ENCODE measurements around the gene SOBP. TPM values are rescaled to one million over a fixed set of nuclear protein-coding genes. Genes with fewer than 3 reads are reported as not detected.

The SOBP gene
- polyA plus RNA-seq, 4 donors: 1.1 to 1.6 (median 1.1) TPM; not detected in 1

DNA sequence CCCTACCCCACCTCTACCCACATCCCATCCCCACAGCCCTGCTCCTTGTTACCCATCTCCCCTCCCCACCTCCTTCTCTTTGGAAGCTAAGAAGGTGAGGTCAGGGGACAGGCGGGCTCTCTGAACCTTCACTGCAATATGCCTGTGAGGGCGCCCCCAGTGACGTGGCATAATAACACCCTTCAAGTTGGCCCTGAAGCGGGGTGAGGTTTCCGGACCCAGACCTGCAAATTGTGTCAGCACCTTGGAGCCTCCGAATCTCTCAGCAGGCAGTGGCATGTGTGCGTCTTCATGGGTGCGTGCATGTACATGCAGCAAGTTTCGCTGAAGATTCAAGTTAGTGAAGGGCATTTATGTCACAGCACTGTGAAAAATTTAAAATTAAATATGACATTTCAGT is 114.6 kb downstream of the SOBP start:
- peaks cover 0 to 19% (median 2%) of the 10 kb centered on the region in 3 donors for H3K4me1 ChIP-seq (ENCODE audit: control insufficient read depth in 3 of 3, insufficient read depth in 2 of 3, low read depth in 1 of 3, low read length in 2 of 3)
- 92 to 97% (median 96%) methylated on average over 9 of the region's 9 CpGs for WGBS, 3 donors
- H3K27me3 ChIP-seq (ENCODE audit: control insufficient read depth in 3 of 3, insufficient read depth in 3 of 3, low read length in 3 of 3): no peaks in the 10 kb centered on the region
- no peak for DNase-seq
- H3K27ac ChIP-seq (ENCODE audit: low read depth in 1 of 3, low read length in 2 of 3): no peak overlapping the region
- H3K4me3 ChIP-seq (ENCODE audit: low read depth in 1 of 3, low read length in 3 of 3): no peak overlapping the region
- H3K9me3 ChIP-seq (ENCODE audit: control insufficient read depth in 2 of 2, insufficient read depth in 1 of 2, low read depth in 1 of 2, low read length in 1 of 2): no peaks in the 10 kb centered on the region
- no peak for FAIRE-seq
- H3K36me3 ChIP-seq (ENCODE audit: control insufficient read depth in 3 of 3, insufficient read depth in 2 of 3, low read depth in 1 of 3, low read length in 3 of 3): no peaks in the 10 kb centered on the region

DNA sequence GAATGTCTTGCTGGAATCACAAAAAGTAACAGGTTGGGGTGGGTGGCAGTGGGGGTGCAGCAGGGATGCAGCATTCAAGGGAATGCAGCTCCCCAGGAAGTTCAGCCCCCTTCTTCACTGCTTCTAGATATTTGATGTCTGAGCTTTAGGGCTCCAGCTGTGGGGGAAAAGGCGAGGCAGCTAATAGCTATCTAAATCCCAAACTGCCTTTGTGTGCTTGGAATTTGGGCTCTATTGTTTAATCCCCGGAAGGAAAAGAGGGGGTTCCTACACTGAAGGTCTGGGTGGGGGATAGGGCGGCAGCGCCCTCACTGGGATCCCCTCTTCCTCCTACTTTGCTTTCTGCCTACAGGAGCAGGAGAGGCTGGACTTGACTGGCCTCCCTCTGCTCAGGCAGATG is 116.5 kb downstream of the SOBP start:
- H3K27ac ChIP-seq (ENCODE audit: low read depth in 1 of 3, low read length in 2 of 3): no peak overlapping the region
- no peak overlapping the region for H3K4me3 ChIP-seq (ENCODE audit: low read depth in 1 of 3, low read length in 3 of 3)
- H3K36me3 ChIP-seq (ENCODE audit: control insufficient read depth in 3 of 3, insufficient read depth in 2 of 3, low read depth in 1 of 3, low read length in 3 of 3): no peaks in the 10 kb centered on the region
- no peaks in the 10 kb centered on the region for H3K27me3 ChIP-seq (ENCODE audit: control insufficient read depth in 3 of 3, insufficient read depth in 3 of 3, low read length in 3 of 3)
- H3K4me1 ChIP-seq (ENCODE audit: control insufficient read depth in 3 of 3, insufficient read depth in 2 of 3, low read depth in 1 of 3, low read length in 2 of 3): peaks cover 0 to 15% (median 1%) of the 10 kb centered on the region in 3 donors
- FAIRE-seq (no peak), DNase-seq (no peak)
- whole genome bisulfite sequencing, 3 donors: 79 to 89% (median 84%) methylated on average over 4 of the region's 4 CpGs
- H3K9me3 ChIP-seq (ENCODE audit: control insufficient read depth in 2 of 2, insufficient read depth in 1 of 2, low read depth in 1 of 2, low read length in 1 of 2): no peaks in the 10 kb centered on the region

DNA sequence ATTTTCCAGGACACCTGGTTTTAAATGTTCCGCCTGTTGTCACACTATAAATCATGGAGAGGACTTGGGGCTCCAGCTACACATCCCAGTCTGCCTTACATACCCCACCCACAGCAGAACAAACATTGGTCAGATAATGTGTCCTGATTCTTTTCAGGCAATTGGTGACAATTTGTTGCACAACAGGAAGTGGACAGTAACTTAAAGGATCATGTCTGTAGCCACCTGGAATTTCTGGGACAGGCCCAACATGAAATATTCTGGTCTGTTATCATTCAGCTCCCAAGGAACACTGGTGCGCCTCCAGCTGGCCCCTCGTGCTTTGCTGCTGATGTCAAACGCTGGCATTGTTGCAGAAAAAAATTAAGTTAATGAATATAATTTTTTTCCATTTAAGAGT is 117.2 kb downstream of the SOBP start:
- WGBS, 3 donors: 29 to 48% (median 48%) methylated on average over 4 of the region's 4 CpGs
- no peak for FAIRE-seq
- DNase-seq: peak; percentile 46 to 61

DNA sequence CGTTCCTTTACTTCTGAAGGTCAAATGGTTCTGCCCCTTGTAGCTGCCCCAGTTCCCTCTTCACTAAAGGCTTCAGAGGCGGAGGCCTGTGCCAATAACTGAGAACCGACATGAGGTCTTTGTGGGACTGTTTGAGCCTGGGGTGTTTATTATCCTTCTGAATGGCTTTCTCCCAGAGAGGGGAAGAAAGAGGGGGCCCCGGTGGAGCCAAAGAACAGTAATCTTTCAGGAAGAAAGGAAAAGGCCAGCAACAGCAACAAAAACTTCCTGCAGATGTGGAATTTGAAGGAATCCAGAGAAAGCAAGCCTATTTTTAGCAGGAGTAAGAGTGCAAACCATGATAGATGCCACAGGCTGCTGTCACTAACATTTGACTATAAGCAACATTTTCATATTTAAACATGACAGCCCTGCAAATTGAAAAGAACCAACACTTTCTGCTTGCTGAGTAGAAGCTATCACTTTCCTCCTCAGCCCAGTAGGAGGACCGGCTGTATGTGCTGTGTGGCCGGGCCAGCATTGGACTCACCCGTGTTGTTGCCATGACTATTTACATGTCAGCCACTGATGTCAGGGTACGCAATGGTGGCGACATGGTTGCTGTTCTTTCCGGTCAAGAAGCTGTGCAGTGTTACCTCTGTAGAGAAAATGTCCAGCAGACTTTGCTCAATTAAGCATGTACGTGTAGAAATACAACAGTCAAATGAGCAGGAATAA is 121.3 kb downstream of the SOBP start:
- H3K27me3 ChIP-seq (ENCODE audit: control insufficient read depth in 3 of 3, insufficient read depth in 3 of 3, low read length in 3 of 3): no peaks in the 10 kb centered on the region
- WGBS, 3 donors: 75 to 94% (median 82%) methylated on average over 11 of the region's 11 CpGs
- DNase-seq: no peak

More for the DNA sequence above, 117.2 kb downstream of the SOBP start:
- Histone ChIP-seq H3K9me3 (ENCODE audit: control insufficient read depth in 2 of 2, insufficient read depth in 1 of 2, low read depth in 1 of 2, low read length in 1 of 2) (no peaks in the 10 kb centered on the region), H3K4me1 (ENCODE audit: control insufficient read depth in 3 of 3, insufficient read depth in 2 of 3, low read depth in 1 of 3, low read length in 2 of 3) (peaks cover 0 to 21% (median 2%) of the 10 kb centered on the region in 3 donors), H3K27ac (ENCODE audit: low read depth in 1 of 3, low read length in 2 of 3) (no peak overlapping the region), H3K27me3 (ENCODE audit: control insufficient read depth in 3 of 3, insufficient read depth in 3 of 3, low read length in 3 of 3) (no peaks in the 10 kb centered on the region), H3K36me3 (ENCODE audit: control insufficient read depth in 3 of 3, insufficient read depth in 2 of 3, low read depth in 1 of 3, low read length in 3 of 3) (no peaks in the 10 kb centered on the region), H3K4me3 (ENCODE audit: low read depth in 1 of 3, low read length in 3 of 3) (no peak overlapping the region)

DNA sequence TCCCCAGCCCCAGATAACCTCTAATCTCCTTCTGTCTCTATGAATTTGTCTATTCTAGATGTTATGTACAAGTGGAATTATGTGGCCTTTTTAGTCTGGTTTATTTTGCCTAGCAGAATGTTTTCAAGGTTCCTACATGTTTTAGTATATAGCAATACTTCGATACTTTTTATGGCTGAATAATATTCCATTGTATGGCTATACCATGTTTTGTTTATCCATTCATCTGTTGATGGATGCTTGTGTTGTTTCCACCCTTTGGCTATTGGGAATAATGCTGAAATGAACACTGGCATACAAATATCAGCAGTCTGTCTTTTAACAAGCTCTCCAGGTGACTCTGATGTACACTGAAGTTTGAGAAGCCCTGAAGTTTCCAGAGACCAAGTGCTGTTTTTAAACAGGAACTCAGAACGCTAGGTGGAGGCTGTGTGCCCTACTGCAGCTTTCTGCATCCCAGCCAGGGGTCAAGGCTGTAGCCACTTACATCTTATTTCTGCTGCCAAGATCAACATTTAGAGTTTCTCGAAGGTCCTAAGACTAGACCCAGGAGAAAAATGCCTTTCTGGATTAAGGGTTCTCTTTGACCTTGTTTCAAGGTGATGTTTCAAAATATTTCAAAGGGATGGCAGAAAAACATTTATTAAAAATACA is 123.0 kb downstream of the SOBP start:
- H3K4me3 ChIP-seq (ENCODE audit: low read depth in 1 of 3, low read length in 3 of 3): no peak overlapping the region
- H3K9me3 ChIP-seq (ENCODE audit: control insufficient read depth in 2 of 2, insufficient read depth in 1 of 2, low read depth in 1 of 2, low read length in 1 of 2): no peaks in the 10 kb centered on the region
- peaks cover 0 to 24% (median 2%) of the 10 kb centered on the region in 3 donors for H3K4me1 ChIP-seq (ENCODE audit: control insufficient read depth in 3 of 3, insufficient read depth in 2 of 3, low read depth in 1 of 3, low read length in 2 of 3)
- DNase-seq (peak in 1 of 2 donors; percentile 26), FAIRE-seq (no peak)
- no peaks in the 10 kb centered on the region for H3K36me3 ChIP-seq (ENCODE audit: control insufficient read depth in 3 of 3, insufficient read depth in 2 of 3, low read depth in 1 of 3, low read length in 3 of 3)
- WGBS, 3 donors: 38 to 60% (median 51%) methylated on average over 3 of the region's 3 CpGs
- H3K27ac ChIP-seq (ENCODE audit: low read depth in 1 of 3, low read length in 2 of 3): peak overlapping the region in 1 of 3 donors; percentile 30
- no peaks in the 10 kb centered on the region for H3K27me3 ChIP-seq (ENCODE audit: control insufficient read depth in 3 of 3, insufficient read depth in 3 of 3, low read length in 3 of 3)

More for the DNA sequence above, 121.3 kb downstream of the SOBP start:
- H3K9me3 ChIP-seq (ENCODE audit: control insufficient read depth in 2 of 2, insufficient read depth in 1 of 2, low read depth in 1 of 2, low read length in 1 of 2): no peaks in the 10 kb centered on the region
- no peak for FAIRE-seq
- no peaks in the 10 kb centered on the region for H3K36me3 ChIP-seq (ENCODE audit: control insufficient read depth in 3 of 3, insufficient read depth in 2 of 3, low read depth in 1 of 3, low read length in 3 of 3)
- H3K27ac ChIP-seq (ENCODE audit: low read depth in 1 of 3, low read length in 2 of 3): peak overlapping the region in 1 of 3 donors; percentile 19
- peaks cover 0 to 34% (median 2%) of the 10 kb centered on the region in 3 donors for H3K4me1 ChIP-seq (ENCODE audit: control insufficient read depth in 3 of 3, insufficient read depth in 2 of 3, low read depth in 1 of 3, low read length in 2 of 3)
- H3K4me3 ChIP-seq (ENCODE audit: low read depth in 1 of 3, low read length in 3 of 3): no peak overlapping the region

DNA sequence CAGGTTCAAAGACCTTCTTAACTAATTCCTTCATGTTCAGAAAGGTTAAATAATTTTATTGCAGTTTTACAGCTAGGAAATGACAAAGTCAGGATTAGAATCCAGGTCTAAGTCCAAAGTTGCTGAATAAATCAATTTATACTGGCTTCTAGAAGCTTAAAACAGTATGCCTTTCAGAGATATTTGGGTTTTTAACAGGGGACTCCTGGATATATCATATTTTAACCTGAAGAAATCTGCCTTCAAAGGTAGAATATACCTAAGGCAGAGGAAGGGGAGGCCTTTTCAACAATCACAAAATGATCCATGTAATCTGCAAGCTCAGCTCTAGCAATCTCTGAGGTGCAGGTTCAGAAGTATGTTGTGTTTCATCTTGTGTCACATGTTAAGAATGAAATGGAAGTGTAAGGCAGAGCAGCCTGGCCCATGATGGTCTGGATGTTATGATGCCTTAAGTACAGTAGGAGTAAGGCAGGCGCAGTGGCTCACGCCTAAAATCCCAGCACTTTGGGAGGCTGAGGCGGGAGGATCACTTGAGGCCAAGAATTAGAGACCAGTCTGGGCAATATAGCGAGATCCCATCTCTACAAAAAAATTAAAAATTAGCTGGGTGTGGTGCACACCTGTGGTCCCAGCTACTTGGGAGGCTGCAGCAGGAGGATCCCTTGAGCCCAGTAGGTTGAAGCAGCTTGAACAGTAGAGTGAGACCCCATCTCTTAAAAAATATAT is 123.9 kb downstream of the SOBP start:
- Histone ChIP-seq H3K4me1 (ENCODE audit: control insufficient read depth in 3 of 3, insufficient read depth in 2 of 3, low read depth in 1 of 3, low read length in 2 of 3) (peaks cover 0 to 24% (median 2%) of the 10 kb centered on the region in 3 donors), H3K27me3 (ENCODE audit: control insufficient read depth in 3 of 3, insufficient read depth in 3 of 3, low read length in 3 of 3) (no peaks in the 10 kb centered on the region), H3K36me3 (ENCODE audit: control insufficient read depth in 3 of 3, insufficient read depth in 2 of 3, low read depth in 1 of 3, low read length in 3 of 3) (no peaks in the 10 kb centered on the region), H3K27ac (ENCODE audit: low read depth in 1 of 3, low read length in 2 of 3) (peak overlapping the region in 1 of 3 donors; percentile 30), H3K4me3 (ENCODE audit: low read depth in 1 of 3, low read length in 3 of 3) (no peak overlapping the region), H3K9me3 (ENCODE audit: control insufficient read depth in 2 of 2, insufficient read depth in 1 of 2, low read depth in 1 of 2, low read length in 1 of 2) (no peaks in the 10 kb centered on the region)
- 87 to 100% (median 97%) methylated on average over 4 of the region's 4 CpGs for WGBS, 3 donors
- peak; percentile 50 to 76 for DNase-seq
- no peak for FAIRE-seq

DNA sequence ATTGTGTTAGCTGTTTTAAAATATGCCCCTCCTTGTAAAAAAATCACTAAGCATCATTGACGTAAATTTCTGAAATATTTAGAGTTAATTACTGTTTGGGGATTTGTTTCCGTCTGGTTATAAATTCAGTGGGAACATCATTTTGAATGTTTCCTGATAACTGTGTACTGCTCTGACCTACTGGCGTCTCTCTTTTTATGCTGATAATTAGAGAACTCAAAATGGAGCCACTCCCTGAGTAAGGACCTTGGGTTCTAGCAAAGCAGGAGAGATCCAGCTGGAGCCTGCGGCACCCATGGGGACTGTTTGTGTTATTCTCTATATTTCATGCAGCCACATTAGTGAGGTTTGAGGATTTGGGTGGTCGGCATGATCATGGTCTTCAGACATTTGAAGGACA is 124.9 kb downstream of the SOBP start:
- no peak overlapping the region for H3K27ac ChIP-seq (ENCODE audit: low read depth in 1 of 3, low read length in 2 of 3)
- no peak for FAIRE-seq
- peaks cover 0 to 24% (median 2%) of the 10 kb centered on the region in 3 donors for H3K4me1 ChIP-seq (ENCODE audit: control insufficient read depth in 3 of 3, insufficient read depth in 2 of 3, low read depth in 1 of 3, low read length in 2 of 3)
- H3K36me3 ChIP-seq (ENCODE audit: control insufficient read depth in 3 of 3, insufficient read depth in 2 of 3, low read depth in 1 of 3, low read length in 3 of 3): no peaks in the 10 kb centered on the region
- 73 to 80% (median 80%) methylated on average over 5 of the region's 5 CpGs for WGBS, 3 donors
- H3K4me3 ChIP-seq (ENCODE audit: low read depth in 1 of 3, low read length in 3 of 3): no peak overlapping the region
- DNase-seq: no peak
- no peaks in the 10 kb centered on the region for H3K27me3 ChIP-seq (ENCODE audit: control insufficient read depth in 3 of 3, insufficient read depth in 3 of 3, low read length in 3 of 3)
- no peaks in the 10 kb centered on the region for H3K9me3 ChIP-seq (ENCODE audit: control insufficient read depth in 2 of 2, insufficient read depth in 1 of 2, low read depth in 1 of 2, low read length in 1 of 2)

DNA sequence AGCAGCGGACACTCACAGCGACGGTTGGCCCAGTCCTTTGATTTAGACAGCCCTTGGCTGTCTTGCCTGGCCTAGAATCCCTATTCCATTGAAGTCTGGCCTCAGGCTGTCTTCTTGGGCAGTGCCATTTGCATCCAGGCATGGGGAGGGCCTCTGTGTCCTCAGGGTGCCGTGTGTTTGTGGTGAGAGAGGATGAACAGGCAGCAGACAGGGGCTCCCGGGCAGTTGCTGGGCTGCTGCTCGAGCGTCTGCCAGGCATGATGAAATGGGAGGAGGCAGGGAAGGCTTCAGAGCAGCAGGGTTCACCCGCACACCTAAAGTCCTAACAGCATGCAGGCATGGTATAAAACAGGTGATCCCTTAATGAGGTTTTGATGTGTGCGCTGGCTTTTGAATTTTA is 126.9 kb downstream of the SOBP start:
- H3K4me3 ChIP-seq (ENCODE audit: low read depth in 1 of 3, low read length in 3 of 3): no peak overlapping the region
- FAIRE-seq (no peak), DNase-seq (no peak)
- no peak overlapping the region for H3K27ac ChIP-seq (ENCODE audit: low read depth in 1 of 3, low read length in 2 of 3)
- no peaks in the 10 kb centered on the region for H3K27me3 ChIP-seq (ENCODE audit: control insufficient read depth in 3 of 3, insufficient read depth in 3 of 3, low read length in 3 of 3)
- 93 to 98% (median 93%) methylated on average over 9 of the region's 9 CpGs for WGBS, 3 donors
- H3K4me1 ChIP-seq (ENCODE audit: control insufficient read depth in 3 of 3, insufficient read depth in 2 of 3, low read depth in 1 of 3, low read length in 2 of 3): peaks cover 0 to 16% (median 2%) of the 10 kb centered on the region in 3 donors
- H3K36me3 ChIP-seq (ENCODE audit: control insufficient read depth in 3 of 3, insufficient read depth in 2 of 3, low read depth in 1 of 3, low read length in 3 of 3): no peaks in the 10 kb centered on the region
- H3K9me3 ChIP-seq (ENCODE audit: control insufficient read depth in 2 of 2, insufficient read depth in 1 of 2, low read depth in 1 of 2, low read length in 1 of 2): no peaks in the 10 kb centered on the region
